ENCODE measurements around the gene KCNQ5.

The KCNQ5 gene

DNA sequence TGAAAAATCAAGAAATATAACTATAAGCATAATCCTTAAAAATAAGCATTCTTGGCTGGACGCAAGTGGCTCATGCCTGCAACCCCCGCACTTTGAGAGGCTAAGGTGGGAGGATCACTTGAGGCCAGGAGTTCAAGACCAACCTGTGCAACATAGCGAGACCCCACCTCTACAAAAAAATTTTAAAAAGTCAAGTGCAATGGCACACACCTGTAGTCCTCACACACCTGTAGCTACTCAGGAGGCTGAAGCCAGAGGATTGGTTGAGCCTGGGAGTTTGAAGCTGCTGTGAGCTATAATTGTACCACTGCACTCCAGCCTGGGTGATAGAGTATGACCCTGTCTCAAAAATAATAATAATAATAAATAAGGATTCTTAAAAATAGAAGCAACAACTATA, 494.5 kb downstream of the KCNQ5 start:
- no peaks in the 10 kb centered on the region for H3K9me3 Mint-ChIP-seq
- no peaks in the 10 kb centered on the region for H3K36me3 Mint-ChIP-seq
- H3K4me3 Mint-ChIP-seq: no peak overlapping the region
- no peaks in the 10 kb centered on the region for H3K27me3 Mint-ChIP-seq
- CTCF ChIA-PET: interaction anchor here (0.7 to 1.0 kb wide), 2 partner anchors 500 to 701 kb away, joined by 3 read pairs; no protein-coding TSS in a partner anchor
- DNase-seq: no peak
- no peak overlapping the region for H3K27ac Mint-ChIP-seq
- no peaks in the 10 kb centered on the region for H3K4me1 Mint-ChIP-seq

DNA sequence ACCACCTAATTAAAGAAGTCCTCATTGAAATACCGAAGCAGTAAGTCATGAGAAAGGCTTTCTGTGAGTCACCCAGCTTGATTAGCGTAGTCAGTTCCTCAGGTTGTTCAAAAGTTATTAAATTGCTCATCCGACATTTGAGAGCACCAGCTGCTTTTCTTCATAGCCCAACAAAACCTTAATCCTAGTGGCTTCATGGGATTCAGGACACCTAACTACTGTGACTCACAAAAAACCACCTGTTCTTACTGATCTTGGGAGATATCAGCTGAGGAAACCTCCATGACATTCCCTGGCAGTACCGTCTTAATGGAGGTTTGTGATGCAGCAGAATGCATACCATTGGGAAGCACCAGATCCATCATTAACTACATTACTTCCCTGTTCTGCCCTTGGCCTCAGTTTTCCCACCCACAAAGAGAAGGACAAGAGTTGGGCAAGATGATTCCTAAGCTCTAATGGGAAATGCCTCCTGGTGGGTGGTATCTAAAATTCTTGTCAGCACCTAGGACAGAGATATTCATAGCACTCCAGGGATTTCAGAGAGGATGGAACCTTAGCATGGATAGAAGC, 499.6 kb downstream of the KCNQ5 start:
- DNase-seq: no peak
- Mint-ChIP-seq H3K36me3 (peaks cover 2% of the 10 kb centered on the region), H3K4me3 (no peak overlapping the region), H3K27ac (no peak overlapping the region), H3K4me1 (no peaks in the 10 kb centered on the region), H3K27me3 (no peaks in the 10 kb centered on the region), H3K9me3 (no peaks in the 10 kb centered on the region)
- CTCF ChIA-PET: no interaction called here

DNA sequence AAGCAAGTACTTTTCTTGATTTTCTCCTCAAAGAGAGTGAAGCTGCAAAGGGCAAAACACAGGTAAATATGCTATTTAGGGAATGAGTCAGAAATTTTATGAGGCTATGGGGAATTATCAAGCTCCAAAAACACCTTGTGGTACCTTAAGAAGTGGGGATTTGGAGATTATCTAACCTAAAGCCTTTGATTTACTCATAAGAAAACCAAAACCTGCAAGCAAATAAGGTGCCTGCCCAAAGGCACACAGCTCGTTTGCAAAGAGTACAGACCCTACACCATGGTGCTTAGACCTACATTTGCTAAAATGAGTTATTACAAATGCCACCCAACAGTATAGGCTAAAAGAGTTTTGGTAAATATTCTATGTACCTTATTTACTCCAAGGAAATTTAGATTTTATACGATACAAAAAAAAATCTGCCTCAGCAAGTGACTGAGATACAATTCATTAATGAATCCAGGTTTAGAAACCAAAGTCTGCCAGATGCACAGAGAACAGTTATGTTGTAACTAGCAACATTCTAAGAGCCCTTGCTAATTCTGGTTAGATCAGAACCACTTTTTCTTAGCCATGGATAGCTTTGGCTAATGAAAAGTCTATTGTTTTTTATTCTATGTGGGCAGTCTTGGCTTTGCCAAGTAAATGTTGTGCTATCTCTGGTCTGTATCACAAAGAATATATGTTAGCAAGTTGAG, 501.9 kb downstream of the KCNQ5 start:
- CTCF ChIA-PET: interaction anchor here (0.7 to 1.3 kb wide), 2 partner anchors 507 to 509 kb away, joined by 3 read pairs; no protein-coding TSS in a partner anchor
- DNase-seq: no peak
- no peak overlapping the region for H3K27ac Mint-ChIP-seq

DNA sequence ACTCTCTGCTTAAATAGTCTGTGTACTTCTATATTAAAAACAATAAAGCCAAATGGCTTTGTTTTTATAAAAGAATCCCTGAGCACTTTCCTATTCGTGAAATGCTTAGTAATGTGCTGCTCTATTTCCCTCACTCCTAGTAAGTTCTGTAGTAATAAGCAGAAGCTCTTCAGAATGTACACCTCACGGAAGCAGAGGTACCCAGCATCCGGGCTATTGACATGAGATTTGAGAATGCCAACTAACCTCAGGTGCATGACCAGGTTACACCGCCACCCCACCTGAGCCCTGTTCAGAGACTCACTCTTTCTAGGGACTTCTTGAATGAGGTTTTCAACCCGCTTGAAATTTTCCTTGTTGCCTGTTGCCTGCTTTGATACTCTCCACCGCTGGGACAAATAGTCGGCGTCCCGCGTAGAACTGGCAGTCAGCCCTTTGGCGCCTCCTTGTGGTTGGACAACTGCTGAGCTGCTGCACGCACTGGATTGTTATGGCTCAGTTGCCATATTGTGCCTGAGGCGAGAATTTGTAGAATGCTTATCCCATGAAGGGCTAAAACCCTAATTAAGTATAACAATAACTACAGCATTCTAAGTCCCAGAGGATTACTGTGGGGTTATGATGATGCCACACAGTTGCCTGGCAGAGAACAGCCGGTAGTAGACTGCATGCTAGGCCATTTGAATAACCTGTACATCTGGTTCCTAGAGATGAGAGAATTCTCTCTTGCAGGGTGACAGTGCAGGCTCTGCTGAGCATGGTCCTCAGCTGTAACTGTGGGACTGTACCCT, 508.0 kb downstream of the KCNQ5 start:
- H3K27me3 Mint-ChIP-seq: peaks cover 5% of the 10 kb centered on the region
- peaks cover 3% of the 10 kb centered on the region for H3K36me3 Mint-ChIP-seq

More for the DNA sequence above, 501.9 kb downstream of the KCNQ5 start:
- H3K9me3 Mint-ChIP-seq: no peaks in the 10 kb centered on the region
- H3K27me3 Mint-ChIP-seq: no peaks in the 10 kb centered on the region
- no peak overlapping the region for H3K4me3 Mint-ChIP-seq
- H3K4me1 Mint-ChIP-seq: no peaks in the 10 kb centered on the region
- H3K36me3 Mint-ChIP-seq: peaks cover 2% of the 10 kb centered on the region

DNA sequence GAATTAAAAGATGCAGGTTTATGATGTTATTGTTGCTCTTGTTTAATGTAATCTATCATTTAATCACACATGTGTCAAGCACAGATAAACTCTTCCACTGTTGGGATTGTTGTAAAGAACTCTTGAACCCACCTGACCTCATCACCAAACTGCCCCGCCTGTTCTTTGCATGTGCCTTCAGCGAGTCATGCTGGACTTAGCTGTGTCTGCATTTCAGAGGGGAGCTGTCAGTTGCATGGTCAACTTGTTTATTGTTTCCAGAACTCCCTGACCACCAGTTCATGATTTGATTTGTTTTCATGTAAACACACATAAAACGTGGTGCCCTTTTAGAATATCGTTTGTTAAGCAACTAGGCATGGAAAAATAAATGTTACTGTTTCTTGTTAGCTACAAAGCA, 509.8 kb downstream of the KCNQ5 start:
- no peaks in the 10 kb centered on the region for H3K9me3 Mint-ChIP-seq
- peaks cover 4% of the 10 kb centered on the region for H3K4me1 Mint-ChIP-seq
- peaks cover 3% of the 10 kb centered on the region for H3K36me3 Mint-ChIP-seq
- no peak overlapping the region for H3K4me3 Mint-ChIP-seq
- H3K27ac Mint-ChIP-seq: no peak overlapping the region
- CTCF ChIA-PET: interaction anchor here (1.1 to 11.8 kb wide), 5 partner anchors 195 to 721 kb away, joined by 3 to 173 read pairs (median 22); no protein-coding TSS in a partner anchor
- H3K27me3 Mint-ChIP-seq: peaks cover 5% of the 10 kb centered on the region
- no peak for DNase-seq

More for the DNA sequence above, 508.0 kb downstream of the KCNQ5 start:
- peak; percentile 89 for DNase-seq
- Mint-ChIP-seq H3K27ac (no peak overlapping the region), H3K9me3 (no peaks in the 10 kb centered on the region), H3K4me1 (peaks cover 4% of the 10 kb centered on the region), H3K4me3 (peak overlapping the region; percentile 24)
- CTCF ChIA-PET: interaction anchor here (0.6 to 11.8 kb wide), 20 partner anchors 12 to 719 kb away, joined by 3 to 173 read pairs (median 4); no protein-coding TSS in a partner anchor

DNA sequence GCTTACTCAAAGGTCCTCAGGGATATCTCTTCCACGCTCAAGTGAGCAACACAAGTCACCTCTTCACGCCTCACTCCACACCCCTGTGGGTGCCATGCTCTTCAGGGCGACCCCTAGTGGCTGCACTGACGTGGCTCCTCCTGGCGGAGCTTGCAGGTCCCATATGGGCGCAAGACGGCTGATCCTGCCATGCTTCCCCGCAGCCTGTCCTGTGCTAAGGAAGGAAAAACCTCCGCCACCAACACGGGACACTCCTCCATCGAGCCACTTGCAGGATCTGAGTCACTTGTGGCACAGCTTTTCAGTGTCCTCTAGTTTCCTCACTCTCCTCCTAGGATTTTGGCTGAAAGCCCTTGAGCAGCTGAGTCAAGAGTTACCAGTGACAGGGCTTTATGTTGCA, 512.7 kb downstream of the KCNQ5 start:
- Mint-ChIP-seq H3K4me3 (no peak overlapping the region), H3K9me3 (no peaks in the 10 kb centered on the region), H3K27me3 (peaks cover 5% of the 10 kb centered on the region), H3K27ac (no peak overlapping the region), H3K4me1 (peaks cover 4% of the 10 kb centered on the region), H3K36me3 (peaks cover 3% of the 10 kb centered on the region)
- CTCF ChIA-PET: interaction anchor here (0.6 to 11.8 kb wide), 5 partner anchors 7 to 601 kb away, joined by 3 to 173 read pairs (median 3); no protein-coding TSS in a partner anchor
- DNase-seq: peak; percentile 45

DNA sequence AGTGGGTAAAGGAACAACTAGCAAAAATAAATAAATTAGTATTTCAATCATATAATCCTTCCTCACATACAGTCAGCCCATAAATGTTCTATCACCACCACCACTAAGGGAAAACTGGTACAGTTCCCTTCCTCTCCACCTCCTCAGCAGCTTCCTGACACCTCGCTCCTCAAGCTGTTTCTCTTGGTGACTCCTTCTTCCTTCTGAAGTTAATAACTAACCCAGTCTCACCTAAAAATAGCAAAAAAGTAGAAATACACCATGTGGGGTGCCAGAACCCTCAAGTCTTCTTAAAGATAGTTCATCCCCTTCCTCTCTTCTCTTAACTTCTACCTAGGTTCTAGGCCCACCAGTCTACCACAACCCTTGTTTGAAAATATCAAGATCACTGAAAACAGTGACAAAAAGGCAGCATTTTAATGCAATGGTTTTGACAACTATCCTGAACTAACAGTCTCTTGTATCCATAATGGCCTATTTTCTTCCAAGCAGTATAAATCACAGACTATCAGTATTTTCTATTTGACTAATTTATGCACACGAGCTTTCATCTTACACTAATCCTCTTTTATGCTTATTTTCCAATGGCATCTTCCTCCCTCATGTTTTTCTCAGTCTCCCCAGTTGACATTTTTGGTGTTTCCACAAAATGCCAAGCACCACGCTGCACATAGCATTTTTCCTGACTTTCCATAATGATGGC, 518.0 kb downstream of the KCNQ5 start:
- no peaks in the 10 kb centered on the region for H3K36me3 Mint-ChIP-seq
- no peaks in the 10 kb centered on the region for H3K27me3 Mint-ChIP-seq
- no peak overlapping the region for H3K27ac Mint-ChIP-seq
- H3K4me1 Mint-ChIP-seq: no peaks in the 10 kb centered on the region
- no peak for DNase-seq
- H3K9me3 Mint-ChIP-seq: no peaks in the 10 kb centered on the region
- no peak overlapping the region for H3K4me3 Mint-ChIP-seq
- CTCF ChIA-PET: no interaction called here

DNA sequence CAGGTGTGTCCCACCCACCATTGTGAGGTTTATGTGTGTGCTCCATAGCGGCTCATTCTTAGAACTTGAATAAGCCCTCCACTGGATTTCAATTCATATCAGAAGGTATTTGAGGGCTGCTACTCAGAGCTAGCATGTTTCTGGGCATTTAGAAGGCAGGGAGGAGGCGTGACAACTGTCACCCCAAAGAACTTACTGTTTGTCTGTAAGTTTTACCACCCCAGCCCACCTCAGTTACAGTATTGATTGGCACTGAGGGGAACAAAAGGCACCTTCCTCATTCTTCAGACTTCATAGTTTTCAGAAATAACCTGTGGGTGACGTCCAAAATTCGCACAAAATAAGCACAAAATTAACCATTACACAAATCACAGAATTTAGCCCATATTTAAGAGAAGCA, 521.7 kb downstream of the KCNQ5 start:
- Mint-ChIP-seq H3K27ac (no peak overlapping the region), H3K9me3 (no peaks in the 10 kb centered on the region), H3K27me3 (no peaks in the 10 kb centered on the region), H3K4me3 (no peak overlapping the region), H3K36me3 (peaks cover 2% of the 10 kb centered on the region), H3K4me1 (no peaks in the 10 kb centered on the region)
- DNase-seq: no peak
- CTCF ChIA-PET: interaction anchor here (1.1 kb wide), 1 partner anchor 10 kb away, joined by 5 read pairs; no protein-coding TSS in a partner anchor

DNA sequence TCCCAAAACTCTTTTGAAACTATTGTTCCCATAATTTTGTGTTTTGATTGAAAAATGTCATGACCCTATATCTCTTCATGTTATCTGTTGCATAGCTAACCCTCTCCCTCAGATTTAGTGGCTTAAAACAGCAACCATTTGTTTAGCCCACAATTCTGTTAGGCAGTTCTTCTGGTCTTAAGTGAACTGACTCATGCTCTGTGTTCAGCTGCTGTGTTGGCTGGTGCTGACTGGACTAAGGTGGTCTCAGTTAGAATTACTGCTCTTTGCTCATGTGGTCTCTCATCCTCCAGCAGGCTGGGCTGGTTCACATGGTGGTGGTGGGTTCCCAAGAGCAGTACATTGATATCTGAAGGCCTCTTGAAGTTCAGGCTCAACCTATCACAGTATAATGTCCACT, 522.7 kb downstream of the KCNQ5 start:
- no peak overlapping the region for H3K27ac Mint-ChIP-seq
- no peak overlapping the region for H3K4me3 Mint-ChIP-seq
- H3K27me3 Mint-ChIP-seq: no peaks in the 10 kb centered on the region
- no peaks in the 10 kb centered on the region for H3K4me1 Mint-ChIP-seq
- H3K9me3 Mint-ChIP-seq: no peaks in the 10 kb centered on the region
- peaks cover 2% of the 10 kb centered on the region for H3K36me3 Mint-ChIP-seq
- CTCF ChIA-PET: interaction anchor here (1.1 kb wide), 1 partner anchor 732 kb away, joined by 4 read pairs; no protein-coding TSS in a partner anchor
- no peak for DNase-seq

DNA sequence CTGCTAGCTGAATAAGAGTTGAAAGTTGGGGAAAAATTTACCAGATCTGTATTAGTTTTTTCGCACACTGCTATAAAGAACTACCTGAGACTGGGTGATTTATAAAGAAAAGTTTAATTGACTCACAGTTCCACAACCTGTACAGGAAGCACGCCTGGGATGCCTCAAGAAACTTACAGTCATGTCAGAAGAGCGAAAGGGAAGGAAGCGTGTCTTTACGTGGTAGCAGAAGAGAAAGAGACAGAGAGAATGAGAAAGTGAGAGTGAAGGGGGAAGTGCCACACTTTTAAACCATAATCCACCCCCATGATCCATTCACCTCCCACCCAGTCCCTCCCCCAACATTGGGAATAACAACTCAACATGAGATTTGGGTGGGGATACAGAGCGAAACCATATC, 523.8 kb downstream of the KCNQ5 start:
- Mint-ChIP-seq H3K27me3 (no peaks in the 10 kb centered on the region), H3K36me3 (peaks cover 2% of the 10 kb centered on the region), H3K27ac (no peak overlapping the region), H3K4me1 (no peaks in the 10 kb centered on the region), H3K9me3 (no peaks in the 10 kb centered on the region), H3K4me3 (no peak overlapping the region)
- no peak for DNase-seq
- CTCF ChIA-PET: no interaction called here

DNA sequence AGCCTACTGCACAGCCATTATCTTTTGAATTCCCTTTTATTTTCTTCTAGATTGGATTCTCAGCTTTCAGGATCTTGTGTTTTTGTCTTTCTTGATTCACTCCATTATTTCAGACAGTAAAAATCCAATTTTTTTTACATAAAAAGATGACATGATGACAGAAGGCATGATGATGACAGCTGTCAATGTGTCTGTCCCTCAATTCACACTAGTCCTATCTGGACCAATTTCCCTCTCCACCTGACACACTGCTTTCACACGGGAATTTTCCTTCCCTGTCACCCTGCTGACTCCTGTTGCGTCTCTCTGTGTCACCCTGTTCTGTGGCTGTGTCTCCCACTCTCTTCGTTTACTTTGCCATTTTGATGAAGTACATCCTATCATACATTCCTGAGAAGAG, 529.9 kb downstream of the KCNQ5 start:
- peaks cover 3% of the 10 kb centered on the region for H3K36me3 Mint-ChIP-seq
- H3K9me3 Mint-ChIP-seq: peaks cover 2% of the 10 kb centered on the region
- no peaks in the 10 kb centered on the region for H3K4me1 Mint-ChIP-seq
- CTCF ChIA-PET: no interaction called here
- H3K27me3 Mint-ChIP-seq: no peaks in the 10 kb centered on the region
- H3K27ac Mint-ChIP-seq: no peak overlapping the region
- H3K4me3 Mint-ChIP-seq: no peak overlapping the region
- no peak for DNase-seq

DNA sequence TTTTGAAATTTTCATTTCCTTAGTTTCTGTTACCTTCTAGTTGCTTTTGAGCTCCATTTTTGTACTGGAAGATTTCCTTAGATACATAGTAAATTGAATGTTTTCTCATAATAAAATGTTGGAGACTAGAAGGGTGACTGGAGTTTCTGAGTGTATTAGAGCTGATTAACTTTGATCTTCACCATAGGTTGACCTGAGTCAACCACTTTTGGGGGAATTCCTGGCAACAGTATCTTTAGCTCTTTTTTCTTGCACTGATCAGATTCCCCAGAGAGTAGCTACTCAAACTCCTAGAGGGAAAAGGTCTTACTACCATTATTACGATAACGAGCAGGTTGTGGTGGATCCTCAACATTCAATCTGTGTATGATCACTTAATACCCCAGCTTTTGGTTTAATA, 530.7 kb downstream of the KCNQ5 start:
- Mint-ChIP-seq H3K4me3 (no peak overlapping the region), H3K27me3 (no peaks in the 10 kb centered on the region), H3K9me3 (peaks cover 8% of the 10 kb centered on the region), H3K36me3 (peaks cover 6% of the 10 kb centered on the region), H3K4me1 (no peaks in the 10 kb centered on the region), H3K27ac (no peak overlapping the region)
- no peak for DNase-seq
- CTCF ChIA-PET: interaction anchor here (1.5 kb wide), 1 partner anchor 18 kb away, joined by 3 read pairs; no protein-coding TSS in a partner anchor

DNA sequence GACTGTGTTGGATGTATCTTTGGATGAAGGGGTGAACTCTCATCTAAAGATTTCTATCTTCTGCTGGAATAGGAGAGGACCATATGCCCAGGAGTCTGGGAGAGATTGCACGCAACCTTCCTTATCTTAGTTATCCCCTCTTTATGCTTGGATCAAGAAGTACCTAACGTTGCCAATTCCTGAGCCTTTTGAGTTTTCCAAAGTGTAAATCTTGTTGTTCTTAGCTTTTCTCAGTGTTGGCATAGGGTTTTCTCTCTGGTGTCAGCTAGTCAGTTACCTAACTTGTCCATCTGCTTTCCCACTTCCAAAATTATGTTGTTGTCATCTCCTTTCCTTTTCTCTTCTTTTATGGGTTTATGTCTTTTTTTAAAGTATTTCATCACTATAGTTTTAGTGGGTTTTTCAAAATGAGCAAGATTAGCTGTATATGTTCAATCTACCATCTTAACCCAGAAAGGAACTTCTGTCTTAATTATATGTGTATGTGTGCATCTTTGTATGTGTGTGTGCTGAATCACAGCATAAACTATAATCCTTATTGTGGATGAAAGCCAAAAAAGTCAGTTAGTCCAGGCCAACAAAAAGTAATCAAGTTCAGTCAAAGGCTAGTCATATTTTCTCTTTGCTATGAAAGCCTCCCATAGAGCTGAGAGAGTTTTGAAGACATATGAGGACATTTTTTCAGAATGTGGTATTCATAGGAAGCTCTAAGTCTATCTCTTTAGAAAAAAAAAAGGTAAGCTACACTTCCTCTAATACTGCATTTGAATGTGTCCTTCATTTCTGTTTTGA, 531.3 kb downstream of the KCNQ5 start:
- CTCF ChIA-PET: interaction anchor here (1.2 to 1.5 kb wide), 2 partner anchors 19 to 741 kb away, joined by 3 read pairs; no protein-coding TSS in a partner anchor
- no peaks in the 10 kb centered on the region for H3K27me3 Mint-ChIP-seq
- no peak for DNase-seq
- H3K36me3 Mint-ChIP-seq: peaks cover 6% of the 10 kb centered on the region
- H3K27ac Mint-ChIP-seq: no peak overlapping the region
- H3K4me3 Mint-ChIP-seq: no peak overlapping the region
- H3K4me1 Mint-ChIP-seq: no peaks in the 10 kb centered on the region
- peaks cover 8% of the 10 kb centered on the region for H3K9me3 Mint-ChIP-seq
